C4-2B (cell line): ENCODE data around the gene VWCE.

Experiments
- CTCF ChIP-seq: fragments of 450-650 bp; conservative IDR thresholded peaks from 2 replicates; pipeline ENCODE4 v1.5.1; 2017; ENCODE audit warnings: mild to moderate bottlenecking
- ZFX ChIP-seq: fragments of 450-650 bp; IDR thresholded peaks from 2 replicates; pipeline ENCODE4 v1.6.1; 2017

- TF ChIP-seq CTCF (no peak), ZFX (no peak)
Measured at GRCh38 chr11:61332281-61332796, 37.2 kb upstream of the VWCE start.
